SK-N-SH treated with all-trans-retinoic acid at 6 μM for 48 hours (cell line): ENCODE measurements around the gene SEZ6L2.

Source experiments
- ATAC-seq: fragments of 200-7000 bp; cut with Tn5 transposase; 3 replicates; pipeline ENCODE4 v1.9.1; 2020; ENCODE audit warnings: mild to moderate bottlenecking, moderate library complexity
- ARNTL ChIP-seq: fragments of 450-650 bp; formaldehyde crosslinking; IDR thresholded peaks from 2 replicates; pipeline ENCODE4 v1.5.0; 2020; ENCODE audit warnings: low read depth, mild to moderate bottlenecking, moderate library complexity, borderline replicate concordance
- BACH2 ChIP-seq: fragments of 250-450 bp; sonication (Bioruptor Pico); IDR thresholded peaks from 2 replicates; pipeline ENCODE4 v1.9.0; 2021; ENCODE audit warnings: mild to moderate bottlenecking, borderline replicate concordance
- CSDC2 ChIP-seq: fragments of 250-450 bp; sonication (Bioruptor Pico); IDR thresholded peaks from 2 replicates; pipeline ENCODE4 v1.5.0; 2020; ENCODE audit warnings: mild to moderate bottlenecking, moderate library complexity
- CSRNP3 ChIP-seq: fragments of 250-450 bp; sonication (Bioruptor Pico); IDR thresholded peaks from 2 replicates; pipeline ENCODE4 v1.5.1; 2021; ENCODE audit warnings: mild to moderate bottlenecking, moderate library complexity
- GLIS3 ChIP-seq: fragments of 250-450 bp; sonication (Bioruptor Pico); IDR thresholded peaks from 2 replicates; pipeline ENCODE4 v1.5.0; 2020; ENCODE audit warnings: mild to moderate bottlenecking, moderate library complexity
- POU6F1 ChIP-seq: fragments of 250-450 bp; sonication (Bioruptor Pico); IDR thresholded peaks from 2 replicates; pipeline ENCODE4 v1.8.0; 2021; ENCODE audit warnings: low read depth, mild to moderate bottlenecking, moderate library complexity, borderline replicate concordance
- PPARA ChIP-seq: fragments of 250-450 bp; sonication (Bioruptor Pico); IDR thresholded peaks from 2 replicates; pipeline ENCODE4 v1.5.0; 2020; ENCODE audit warnings: mild to moderate bottlenecking, borderline replicate concordance
- RARB ChIP-seq: fragments of 250-450 bp; sonication (Bioruptor Pico); IDR thresholded peaks from 2 replicates; pipeline ENCODE4 v1.8.0; 2021; ENCODE audit warnings: mild to moderate bottlenecking, moderate library complexity
- SNAI2 ChIP-seq: fragments of 250-450 bp; sonication (Bioruptor Pico); IDR thresholded peaks from 2 replicates; pipeline ENCODE4 v1.5.0; 2020; ENCODE audit warnings: mild to moderate bottlenecking, moderate library complexity
- TCF4 ChIP-seq: fragments of 250-450 bp; sonication (Bioruptor Pico); IDR thresholded peaks from 2 replicates; pipeline ENCODE4 v1.8.0; 2021; ENCODE audit warnings: mild to moderate bottlenecking, moderate library complexity, borderline replicate concordance
- TOX ChIP-seq: fragments of 250-450 bp; sonication (Bioruptor Pico); IDR thresholded peaks from 2 replicates; pipeline ENCODE4 v1.8.0; 2021; ENCODE audit warnings: mild to moderate bottlenecking, moderate library complexity, borderline replicate concordance
- ZC3H10 ChIP-seq: fragments of 250-450 bp; sonication (Bioruptor Pico); IDR thresholded peaks from 2 replicates; pipeline ENCODE4 v1.5.1; 2021; ENCODE audit warnings: mild to moderate bottlenecking, moderate library complexity
- ZFP3 ChIP-seq: fragments of 250-450 bp; sonication (Bioruptor Pico); IDR thresholded peaks from 2 replicates; pipeline ENCODE4 v1.5.0; 2020; ENCODE audit warnings: mild to moderate bottlenecking, moderate library complexity
- ZNF565 ChIP-seq: fragments of 450-650 bp; formaldehyde crosslinking; conservative IDR thresholded peaks from 2 replicates; pipeline ENCODE4 v1.5.0; 2020; ENCODE audit warnings: low read depth, mild to moderate bottlenecking, moderate library complexity
- ZNF70 ChIP-seq: fragments of 450-650 bp; formaldehyde crosslinking; IDR thresholded peaks from 2 replicates; pipeline ENCODE4 v1.5.0; 2020; ENCODE audit warnings: mild to moderate bottlenecking, moderate library complexity
- ZNF8 ChIP-seq: fragments of 450-650 bp; formaldehyde crosslinking; IDR thresholded peaks from 2 replicates; pipeline ENCODE4 v1.5.0; 2020; ENCODE audit warnings: mild to moderate bottlenecking, moderate library complexity
- TF ChIP-seq, protein P1 (sequence below): fragments of 250-450 bp; sonication (Bioruptor Pico); IDR thresholded peaks from 2 replicates; pipeline ENCODE4 v1.8.0; 2020; ENCODE audit warnings: mild to moderate bottlenecking, moderate library complexity, borderline replicate concordance
- TF ChIP-seq, protein P2 (sequence below): fragments of 250-450 bp; sonication (Bioruptor Pico); IDR thresholded peaks from 2 replicates; pipeline ENCODE4 v1.5.0; 2020; ENCODE audit warnings: mild to moderate bottlenecking, moderate library complexity
- TF ChIP-seq, protein P3 (sequence below): fragments of 250-450 bp; sonication (Bioruptor Pico); IDR thresholded peaks from 2 replicates; pipeline ENCODE4 v1.5.1; 2020; ENCODE audit warnings: low read depth, mild to moderate bottlenecking, moderate library complexity

The SEZ6L2 gene

DNA sequence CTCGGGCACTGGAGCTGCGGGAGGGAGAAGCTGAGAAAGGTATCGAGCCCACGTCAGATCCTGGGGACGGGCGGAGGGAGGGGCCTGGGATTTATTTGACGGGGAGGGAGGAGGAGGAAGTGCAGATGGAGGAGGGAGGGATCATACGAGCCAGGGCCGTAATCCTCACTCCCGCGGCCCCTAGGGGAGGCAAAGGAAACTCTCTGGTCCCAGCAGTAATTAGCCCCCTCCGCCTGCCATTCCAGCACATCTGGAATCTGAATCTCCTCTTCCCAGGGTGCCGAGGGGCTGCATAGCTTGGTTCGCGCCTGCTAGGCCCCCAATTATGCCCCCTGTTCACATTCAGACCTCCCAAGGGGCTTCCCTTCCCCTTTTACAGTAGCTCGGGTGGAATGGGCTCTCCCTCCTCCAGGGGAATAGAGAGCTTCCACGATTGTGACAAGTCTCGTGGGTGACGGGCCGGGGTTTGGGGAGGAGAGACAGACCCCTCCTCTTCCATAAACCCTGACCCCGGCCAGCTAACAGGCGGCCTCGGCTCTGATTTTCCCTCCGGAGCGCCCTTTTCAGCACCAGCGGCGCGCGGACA is at the start of gene SEZ6L2:
Gene SEZ6L2, minus strand, starts transcription at position 35 of the 586 bp plus-strand sequence. CDS start 531 bp downstream, outside the sequence.
- no peak for TF ChIP-seq CSRNP3
- no peak for TF ChIP-seq ZFP3 (CRISPR knock-in tag)
- no peak for TF ChIP-seq SNAI2 (CRISPR knock-in tag)
- TF ChIP-seq, protein P1, sequence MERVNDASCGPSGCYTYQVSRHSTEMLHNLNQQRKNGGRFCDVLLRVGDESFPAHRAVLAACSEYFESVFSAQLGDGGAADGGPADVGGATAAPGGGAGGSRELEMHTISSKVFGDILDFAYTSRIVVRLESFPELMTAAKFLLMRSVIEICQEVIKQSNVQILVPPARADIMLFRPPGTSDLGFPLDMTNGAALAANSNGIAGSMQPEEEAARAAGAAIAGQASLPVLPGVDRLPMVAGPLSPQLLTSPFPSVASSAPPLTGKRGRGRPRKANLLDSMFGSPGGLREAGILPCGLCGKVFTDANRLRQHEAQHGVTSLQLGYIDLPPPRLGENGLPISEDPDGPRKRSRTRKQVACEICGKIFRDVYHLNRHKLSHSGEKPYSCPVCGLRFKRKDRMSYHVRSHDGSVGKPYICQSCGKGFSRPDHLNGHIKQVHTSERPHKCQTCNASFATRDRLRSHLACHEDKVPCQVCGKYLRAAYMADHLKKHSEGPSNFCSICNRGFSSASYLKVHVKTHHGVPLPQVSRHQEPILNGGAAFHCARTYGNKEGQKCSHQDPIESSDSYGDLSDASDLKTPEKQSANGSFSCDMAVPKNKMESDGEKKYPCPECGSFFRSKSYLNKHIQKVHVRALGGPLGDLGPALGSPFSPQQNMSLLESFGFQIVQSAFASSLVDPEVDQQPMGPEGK = no peak
- TF ChIP-seq ZNF565 = no peak
- no peak for TF ChIP-seq BACH2 (CRISPR knock-in tag)
- TF ChIP-seq TOX = no peak
- no peak for TF ChIP-seq ZC3H10 (CRISPR knock-in tag)
- TF ChIP-seq ZNF8 (CRISPR knock-in tag) = no peak
- no peak for TF ChIP-seq TCF4
- TF ChIP-seq, protein P2, sequence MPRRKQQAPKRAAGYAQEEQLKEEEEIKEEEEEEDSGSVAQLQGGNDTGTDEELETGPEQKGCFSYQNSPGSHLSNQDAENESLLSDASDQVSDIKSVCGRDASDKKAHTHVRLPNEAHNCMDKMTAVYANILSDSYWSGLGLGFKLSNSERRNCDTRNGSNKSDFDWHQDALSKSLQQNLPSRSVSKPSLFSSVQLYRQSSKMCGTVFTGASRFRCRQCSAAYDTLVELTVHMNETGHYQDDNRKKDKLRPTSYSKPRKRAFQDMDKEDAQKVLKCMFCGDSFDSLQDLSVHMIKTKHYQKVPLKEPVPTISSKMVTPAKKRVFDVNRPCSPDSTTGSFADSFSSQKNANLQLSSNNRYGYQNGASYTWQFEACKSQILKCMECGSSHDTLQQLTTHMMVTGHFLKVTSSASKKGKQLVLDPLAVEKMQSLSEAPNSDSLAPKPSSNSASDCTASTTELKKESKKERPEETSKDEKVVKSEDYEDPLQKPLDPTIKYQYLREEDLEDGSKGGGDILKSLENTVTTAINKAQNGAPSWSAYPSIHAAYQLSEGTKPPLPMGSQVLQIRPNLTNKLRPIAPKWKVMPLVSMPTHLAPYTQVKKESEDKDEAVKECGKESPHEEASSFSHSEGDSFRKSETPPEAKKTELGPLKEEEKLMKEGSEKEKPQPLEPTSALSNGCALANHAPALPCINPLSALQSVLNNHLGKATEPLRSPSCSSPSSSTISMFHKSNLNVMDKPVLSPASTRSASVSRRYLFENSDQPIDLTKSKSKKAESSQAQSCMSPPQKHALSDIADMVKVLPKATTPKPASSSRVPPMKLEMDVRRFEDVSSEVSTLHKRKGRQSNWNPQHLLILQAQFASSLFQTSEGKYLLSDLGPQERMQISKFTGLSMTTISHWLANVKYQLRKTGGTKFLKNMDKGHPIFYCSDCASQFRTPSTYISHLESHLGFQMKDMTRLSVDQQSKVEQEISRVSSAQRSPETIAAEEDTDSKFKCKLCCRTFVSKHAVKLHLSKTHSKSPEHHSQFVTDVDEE (CRISPR knock-in tag) = no peak
- no peak for TF ChIP-seq ZNF70 (CRISPR knock-in tag)
- no peak for TF ChIP-seq CSDC2 (CRISPR knock-in tag)
- no peak for TF ChIP-seq PPARA (CRISPR knock-in tag)
- ATAC-seq = peak; percentile 71

- TF ChIP-seq CSDC2 (CRISPR knock-in tag) = no peak
- TF ChIP-seq GLIS3 (CRISPR knock-in tag) = no peak
- no peak for TF ChIP-seq PPARA (CRISPR knock-in tag)
- no peak for TF ChIP-seq ZNF70 (CRISPR knock-in tag)
- TF ChIP-seq, protein P1 = no peak
- TF ChIP-seq TCF4 = no peak
- TF ChIP-seq ZC3H10 (CRISPR knock-in tag) = no peak
- TF ChIP-seq BACH2 (CRISPR knock-in tag) = no peak
- TF ChIP-seq, protein P3, sequence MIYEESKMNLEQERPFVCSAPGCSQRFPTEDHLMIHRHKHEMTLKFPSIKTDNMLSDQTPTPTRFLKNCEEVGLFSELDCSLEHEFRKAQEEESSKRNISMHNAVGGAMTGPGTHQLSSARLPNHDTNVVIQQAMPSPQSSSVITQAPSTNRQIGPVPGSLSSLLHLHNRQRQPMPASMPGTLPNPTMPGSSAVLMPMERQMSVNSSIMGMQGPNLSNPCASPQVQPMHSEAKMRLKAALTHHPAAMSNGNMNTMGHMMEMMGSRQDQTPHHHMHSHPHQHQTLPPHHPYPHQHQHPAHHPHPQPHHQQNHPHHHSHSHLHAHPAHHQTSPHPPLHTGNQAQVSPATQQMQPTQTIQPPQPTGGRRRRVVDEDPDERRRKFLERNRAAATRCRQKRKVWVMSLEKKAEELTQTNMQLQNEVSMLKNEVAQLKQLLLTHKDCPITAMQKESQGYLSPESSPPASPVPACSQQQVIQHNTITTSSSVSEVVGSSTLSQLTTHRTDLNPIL (CRISPR knock-in tag) = no peak
- TF ChIP-seq POU6F1 (CRISPR knock-in tag) = no peak
- no peak for TF ChIP-seq ARNTL (CRISPR knock-in tag)
- no peak for TF ChIP-seq ZNF565
- no peak for TF ChIP-seq RARB (CRISPR knock-in tag)
- no peak for ATAC-seq
Observed at GRCh38 chr16:29947897-29948296, 48.5 kb upstream of the SEZ6L2 start.
